GM04503 (cell line): Measurements from ENCODE around the gene LIN28A.

ENCODE experiments used
- DNase-seq: peaks from one replicate; pipeline ENCODE4 v3.0.0-alpha.2; 2012; ENCODE audit warnings: low read depth

LIN28A gene

GRCh38 chr1:26438041-26438440 is 27.4 kb downstream of the LIN28A start:
- no peak for DNase-seq

GRCh38 chr1:26440259-26440658 is 29.6 kb downstream of the LIN28A start:
- no peak for DNase-seq

- no peak for DNase-seq
Measured at GRCh38 chr1:26449868-26450267, 39.3 kb downstream of the LIN28A start.

- no peak for DNase-seq
Measured at GRCh38 chr1:26450908-26451307, 40.3 kb downstream of the LIN28A start.

GRCh38 chr1:26452459-26453183 is 42.0 kb downstream of the LIN28A start:
- DNase-seq, result no peak

- no peak for DNase-seq
Measured at GRCh38 chr1:26459148-26459547, 48.5 kb downstream of the LIN28A start.

GRCh38 chr1:26459573-26460031 is 49.0 kb downstream of the LIN28A start:
- no peak for DNase-seq

GRCh38 chr1:26468911-26469310 is 58.3 kb downstream of the LIN28A start:
- DNase-seq, result no peak

- no peak for DNase-seq
Measured at GRCh38 chr1:26469558-26469957, 58.9 kb downstream of the LIN28A start.

- no peak for DNase-seq
Measured at GRCh38 chr1:26470878-26471497, 60.4 kb downstream of the LIN28A start.

- DNase-seq, result peak; percentile 26
Measured at GRCh38 chr1:26471498-26472319, 61.1 kb downstream of the LIN28A start.

- DNase-seq, result no peak
Measured at GRCh38 chr1:26472320-26472900, 61.8 kb downstream of the LIN28A start, which contains the start of gene HMGN2. TSS of gene HMGN2 (plus strand) at chr1:26472440. CDS start at chr1:26472613, 173 bp downstream.

GRCh38 chr1:26472901-26473845 is 62.6 kb downstream of the LIN28A start:
- DNase-seq, result peak; percentile 53

- DNase-seq, result no peak
Measured at GRCh38 chr1:26474818-26475217, 64.2 kb downstream of the LIN28A start.

- DNase-seq, result no peak
Measured at GRCh38 chr1:26475989-26476388, 65.4 kb downstream of the LIN28A start.

GRCh38 chr1:26476958-26477357 is 66.3 kb downstream of the LIN28A start:
- DNase-seq, result no peak

GRCh38 chr1:26477446-26478152 is 67.0 kb downstream of the LIN28A start:
- no peak for DNase-seq

- DNase-seq, result no peak
Measured at GRCh38 chr1:26478159-26478558, 67.5 kb downstream of the LIN28A start.

GRCh38 chr1:26478988-26479387 is 68.4 kb downstream of the LIN28A start:
- DNase-seq, result no peak
